Natural killer cell (primary cell): ENCODE data around the gene THBS1. TPM values are rescaled to one million over a fixed set of nuclear protein-coding genes. Genes with fewer than 3 reads are reported as not detected.

Experiments
- ATAC-seq, 3 donors: fragments of 150-1000 bp in 2 of 3; fragments of 200-7000 bp in 1 of 3; cut with Tn5 transposase; 1 replicate in 1 of 3; 2 replicates in 2 of 3; pipeline ENCODE4 v1.10.0; 2021; ENCODE audit warnings: mild to moderate bottlenecking in 2 of 3, moderate library complexity in 2 of 3
- DNase-seq, 2 donors: peaks; one replicate each; pipeline versions ENCODE4 v3.0.0 to v3.0.0-alpha.2; 2013 to 2021; ENCODE audit warnings: mixed read lengths in 1 of 2
- H3K27ac ChIP-seq: one replicate; pipeline ENCODE4 v1.5.1; 2013; ENCODE audit warnings: mild to moderate bottlenecking, low read length
- H3K27me3 ChIP-seq: one replicate; pipeline ENCODE4 v1.6.1; 2013; ENCODE audit warnings: low read length; ENCODE audit not compliant: control insufficient read depth, insufficient read depth
- H3K36me3 ChIP-seq: one replicate; pipeline ENCODE4 v1.6.1; 2013; ENCODE audit warnings: low read length; ENCODE audit not compliant: control insufficient read depth, insufficient read depth
- H3K4me1 ChIP-seq: one replicate; pipeline ENCODE4 v1.6.1; 2013; ENCODE audit warnings: low read length; ENCODE audit not compliant: control insufficient read depth, insufficient read depth
- H3K4me3 ChIP-seq: one replicate; pipeline ENCODE4 v1.5.1; 2013; ENCODE audit warnings: low read length
- H3K9me3 ChIP-seq: one replicate; pipeline ENCODE4 v1.6.1; 2013; ENCODE audit warnings: low read length; ENCODE audit not compliant: control insufficient read depth, insufficient read depth
- H3K27ac Mint-ChIP-seq, 2 donors: one replicate each; pipeline ENCODE4 v1.8.0; 2022; ENCODE audit warnings: mild to moderate bottlenecking in 2 of 2, mixed read lengths in 2 of 2, moderate library complexity in 1 of 2
- H3K27me3 Mint-ChIP-seq, 2 donors: one replicate each; pipeline ENCODE4 v1.8.0; 2022; ENCODE audit warnings: low read depth in 2 of 2, mixed read lengths in 2 of 2
- H3K36me3 Mint-ChIP-seq: one replicate; pipeline ENCODE4 v1.8.0; 2022; ENCODE audit warnings: mixed read lengths
- H3K4me1 Mint-ChIP-seq, 2 donors: one replicate each; pipeline ENCODE4 v1.8.0; 2022; ENCODE audit warnings: mixed read lengths in 2 of 2
- H3K4me3 Mint-ChIP-seq: one replicate; pipeline ENCODE4 v1.8.0; 2022; ENCODE audit warnings: mild to moderate bottlenecking, moderate library complexity, mixed read lengths
- H3K9me3 Mint-ChIP-seq, 2 donors: one replicate each; pipeline ENCODE4 v1.8.0; 2022; ENCODE audit warnings: mixed read lengths in 2 of 2
- CTCF ChIP-seq: fragments of 200-600 bp; IDR thresholded peaks from one replicate; pipeline ENCODE4 v1.8.0; 2022; ENCODE audit warnings: antibody characterized with exemption
- WGBS: methylation state at CpG from one replicate; pipeline ENCODE4 v1.1.7; 2013; ENCODE audit warnings: missing lambda C conversion rate; ENCODE audit not compliant: insufficient coverage; 5-methylcytosine and 5-hydroxymethylcytosine counted together
- intact Hi-C: fragments of 100-400 bp; cut with micrococcal nuclease; formaldehyde crosslinking; loops from one replicate; pipeline ENCODE4 v1.14.2; 2022
- total RNA-seq, 4 donors: library from RNA; stranded (reverse); fragments of 120-200 nt in 1 of 4; gene quantifications; one replicate each; pipeline versions ENCODE4 v1.2.3 to v1.2.4, GENCODE V29; 2013 to 2022

THBS1 gene
- total RNA-seq, 3 donors from 2014 or later (not counting 1 experiment from before 2014, with no cell fraction given): 27.1 to 43.3 (median 38.3) TPM

DNA sequence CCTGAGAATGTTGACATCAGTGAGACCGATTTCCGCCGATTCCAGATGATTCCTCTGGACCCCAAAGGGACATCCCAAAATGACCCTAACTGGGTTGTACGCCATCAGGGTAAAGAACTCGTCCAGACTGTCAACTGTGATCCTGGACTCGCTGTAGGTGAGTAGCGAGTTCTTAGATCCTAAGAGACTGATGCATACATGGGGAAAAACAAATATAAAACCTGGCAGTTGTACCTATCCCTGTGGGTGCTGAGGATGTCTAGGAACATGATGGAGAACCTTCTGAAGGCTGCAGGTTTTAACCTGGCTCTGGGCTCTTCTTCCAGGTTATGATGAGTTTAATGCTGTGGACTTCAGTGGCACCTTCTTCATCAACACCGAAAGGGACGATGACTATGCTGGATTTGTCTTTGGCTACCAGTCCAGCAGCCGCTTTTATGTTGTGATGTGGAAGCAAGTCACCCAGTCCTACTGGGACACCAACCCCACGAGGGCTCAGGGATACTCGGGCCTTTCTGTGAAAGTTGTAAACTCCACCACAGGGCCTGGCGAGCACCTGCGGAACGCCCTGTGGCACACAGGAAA is 12.3 kb downstream of the THBS1 start:
- peaks cover 30% of the 10 kb centered on the region for H3K36me3 ChIP-seq
- TF ChIP-seq CTCF: no peak
- Mint-ChIP-seq H3K4me3 (no peak overlapping the region), H3K27ac (peak overlapping the region; percentile 82 to 94), H3K9me3 (no peaks in the 10 kb centered on the region), H3K4me1 (peaks cover 12 to 30% of the 10 kb centered on the region in 2 donors), H3K27me3 (no peaks in the 10 kb centered on the region), H3K36me3 (peaks cover 60% of the 10 kb centered on the region)
- WGBS: 96% methylated on average over 15 of the region's 15 CpGs
- ATAC-seq (no peak), DNase-seq (no peak)
- no peak overlapping the region for H3K4me3 ChIP-seq
- H3K27me3 ChIP-seq: no peaks in the 10 kb centered on the region
- peaks cover 16% of the 10 kb centered on the region for H3K4me1 ChIP-seq
- intact Hi-C loops: no loop called here
- no peaks in the 10 kb centered on the region for H3K9me3 ChIP-seq
- no peak overlapping the region for H3K27ac ChIP-seq

- Mint-ChIP-seq H3K27me3 (no peaks in the 10 kb centered on the region), H3K4me3 (peak overlapping the region; percentile 63), H3K9me3 (no peaks in the 10 kb centered on the region), H3K36me3 (peaks cover 59% of the 10 kb centered on the region), H3K4me1 (peaks cover 10 to 28% of the 10 kb centered on the region in 2 donors), H3K27ac (peak overlapping the region; percentile 82 to 94)
- Histone ChIP-seq H3K36me3 (peaks cover 28% of the 10 kb centered on the region), H3K4me3 (no peak overlapping the region), H3K27ac (peak overlapping the region; percentile 24), H3K4me1 (peaks cover 9% of the 10 kb centered on the region), H3K9me3 (no peaks in the 10 kb centered on the region), H3K27me3 (no peaks in the 10 kb centered on the region)
- peak; percentile 26 for TF ChIP-seq CTCF
- ATAC-seq (peak; percentile 72 to 94 (median 86)), DNase-seq (peak in 1 of 2 donors; percentile 73)
- intact Hi-C loops: no loop called here
- WGBS: 29% methylated on average over 7 of the region's 7 CpGs
Observed at GRCh38 chr15:39593656-39594445, 13.0 kb downstream of the THBS1 start.

DNA sequence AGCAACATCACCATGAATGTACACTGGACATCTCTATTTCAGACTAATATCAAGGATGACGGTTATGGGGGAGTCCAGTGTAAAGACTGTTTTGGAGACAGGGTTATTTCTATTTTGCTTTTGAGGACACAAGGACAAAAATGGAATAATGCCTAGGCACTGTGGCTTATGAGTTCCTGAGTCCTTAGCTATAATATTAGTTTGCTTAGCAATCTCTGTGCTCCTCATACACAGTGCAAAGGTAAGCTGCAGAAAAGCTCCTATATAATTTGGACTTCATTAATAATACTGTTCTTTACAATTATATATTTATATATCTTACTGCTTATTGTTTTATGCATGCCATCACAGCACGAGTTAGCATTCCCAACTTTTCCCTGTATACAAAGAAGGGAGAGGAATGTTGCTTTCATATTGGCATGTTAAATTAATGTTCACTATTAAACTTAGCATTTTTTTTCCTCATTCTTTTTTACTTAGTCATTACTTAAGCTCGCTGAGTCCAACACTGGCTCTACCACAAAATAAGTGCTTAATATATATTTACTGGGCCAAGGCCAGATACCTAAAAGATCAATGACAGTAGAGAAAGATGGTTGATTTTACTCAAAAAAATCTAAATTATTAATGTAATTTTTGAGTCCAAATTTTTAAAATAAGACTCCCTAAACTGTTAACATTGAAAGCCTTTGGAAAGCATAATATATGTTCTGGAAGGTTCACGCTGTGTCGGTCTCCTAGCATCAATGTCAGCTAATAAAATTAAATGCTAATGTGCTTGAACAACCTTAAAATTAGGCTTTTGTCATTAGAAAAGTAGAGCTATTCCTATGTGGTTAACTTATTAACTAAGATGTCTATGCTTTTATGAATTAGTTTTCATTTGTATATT is 13.8 kb downstream of the THBS1 start:
- intact Hi-C loops: no loop called here
- H3K27me3 Mint-ChIP-seq: no peaks in the 10 kb centered on the region
- Histone ChIP-seq H3K4me3 (no peak overlapping the region), H3K27me3 (no peaks in the 10 kb centered on the region), H3K4me1 (peaks cover 7% of the 10 kb centered on the region), H3K9me3 (no peaks in the 10 kb centered on the region), H3K36me3 (peaks cover 19% of the 10 kb centered on the region), H3K27ac (peak overlapping the region; percentile 24)
- H3K36me3 Mint-ChIP-seq: peaks cover 55% of the 10 kb centered on the region
- H3K4me1 Mint-ChIP-seq: peaks cover 13 to 25% of the 10 kb centered on the region in 2 donors
- peak overlapping the region; percentile 63 for H3K4me3 Mint-ChIP-seq
- DNase-seq (no peak), ATAC-seq (peak in 1 of 3 donors; percentile 17)
- 100% methylated on average over 3 of the region's 5 CpGs for WGBS
- no peaks in the 10 kb centered on the region for H3K9me3 Mint-ChIP-seq
- peak overlapping the region; percentile 82 to 94 for H3K27ac Mint-ChIP-seq
- no peak for TF ChIP-seq CTCF
